ENCODE results near the gene CGNL1.

CGNL1 gene

GRCh38 chr15:57455929-57456328, 79.6 kb downstream of the CGNL1 start:
- no peak for DNase-seq

- DNase-seq: no peak
Observed at GRCh38 chr15:57456559-57456958, 80.3 kb downstream of the CGNL1 start.

- no peak for DNase-seq
Observed at GRCh38 chr15:57457726-57458125, 81.4 kb downstream of the CGNL1 start.

- DNase-seq: no peak
Observed at GRCh38 chr15:57458356-57458781, 82.1 kb downstream of the CGNL1 start.

GRCh38 chr15:57460208-57460816, 84.0 kb downstream of the CGNL1 start:
- DNase-seq: no peak

GRCh38 chr15:57461541-57461940, 85.2 kb downstream of the CGNL1 start:
- no peak for DNase-seq

GRCh38 chr15:57462381-57462780, 86.1 kb downstream of the CGNL1 start:
- DNase-seq: no peak

- DNase-seq: peak in 42 of 58 donors; percentile 5 to 84 (median 34)
Observed at GRCh38 chr15:57463360-57463759, 87.1 kb downstream of the CGNL1 start.

- no peak for DNase-seq
Observed at GRCh38 chr15:57464480-57464879, 88.2 kb downstream of the CGNL1 start.

GRCh38 chr15:57468486-57468885, 92.2 kb downstream of the CGNL1 start:
- no peak for DNase-seq

GRCh38 chr15:57470543-57470942, 94.2 kb downstream of the CGNL1 start:
- DNase-seq: no peak

GRCh38 chr15:57472861-57473260, 96.6 kb downstream of the CGNL1 start:
- DNase-seq: no peak

GRCh38 chr15:57476533-57476975, 100.2 kb downstream of the CGNL1 start:
- no peak for DNase-seq

GRCh38 chr15:57477736-57478522, 101.6 kb downstream of the CGNL1 start:
- DNase-seq: no peak

- no peak for DNase-seq
Observed at GRCh38 chr15:57479005-57479404, 102.7 kb downstream of the CGNL1 start.

GRCh38 chr15:57481038-57481705, 104.9 kb downstream of the CGNL1 start:
- DNase-seq: no peak

GRCh38 chr15:57485869-57486268, 109.6 kb downstream of the CGNL1 start:
- no peak for DNase-seq

- no peak for DNase-seq
Observed at GRCh38 chr15:57486833-57487232, 110.5 kb downstream of the CGNL1 start.

- no peak for DNase-seq
Observed at GRCh38 chr15:57489122-57489521, 112.8 kb downstream of the CGNL1 start.

GRCh38 chr15:57493351-57493750, 117.0 kb downstream of the CGNL1 start:
- DNase-seq: no peak

- DNase-seq: peak in 1 of 58 donors; percentile 6
Observed at GRCh38 chr15:57494581-57494980, 118.3 kb downstream of the CGNL1 start.

GRCh38 chr15:57495041-57495440, 118.7 kb downstream of the CGNL1 start:
- no peak for DNase-seq
